Embryonic facial prominence (tissue), 1 donor: Measurements from ENCODE around the gene KLK4.

Experiments used
- DNase-seq: peaks from one replicate; pipeline ENCODE4 v3.0.0-alpha.2; 2016; ENCODE audit errors: extremely low spot score

Gene KLK4, protein sequence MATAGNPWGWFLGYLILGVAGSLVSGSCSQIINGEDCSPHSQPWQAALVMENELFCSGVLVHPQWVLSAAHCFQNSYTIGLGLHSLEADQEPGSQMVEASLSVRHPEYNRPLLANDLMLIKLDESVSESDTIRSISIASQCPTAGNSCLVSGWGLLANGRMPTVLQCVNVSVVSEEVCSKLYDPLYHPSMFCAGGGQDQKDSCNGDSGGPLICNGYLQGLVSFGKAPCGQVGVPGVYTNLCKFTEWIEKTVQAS

DNA sequence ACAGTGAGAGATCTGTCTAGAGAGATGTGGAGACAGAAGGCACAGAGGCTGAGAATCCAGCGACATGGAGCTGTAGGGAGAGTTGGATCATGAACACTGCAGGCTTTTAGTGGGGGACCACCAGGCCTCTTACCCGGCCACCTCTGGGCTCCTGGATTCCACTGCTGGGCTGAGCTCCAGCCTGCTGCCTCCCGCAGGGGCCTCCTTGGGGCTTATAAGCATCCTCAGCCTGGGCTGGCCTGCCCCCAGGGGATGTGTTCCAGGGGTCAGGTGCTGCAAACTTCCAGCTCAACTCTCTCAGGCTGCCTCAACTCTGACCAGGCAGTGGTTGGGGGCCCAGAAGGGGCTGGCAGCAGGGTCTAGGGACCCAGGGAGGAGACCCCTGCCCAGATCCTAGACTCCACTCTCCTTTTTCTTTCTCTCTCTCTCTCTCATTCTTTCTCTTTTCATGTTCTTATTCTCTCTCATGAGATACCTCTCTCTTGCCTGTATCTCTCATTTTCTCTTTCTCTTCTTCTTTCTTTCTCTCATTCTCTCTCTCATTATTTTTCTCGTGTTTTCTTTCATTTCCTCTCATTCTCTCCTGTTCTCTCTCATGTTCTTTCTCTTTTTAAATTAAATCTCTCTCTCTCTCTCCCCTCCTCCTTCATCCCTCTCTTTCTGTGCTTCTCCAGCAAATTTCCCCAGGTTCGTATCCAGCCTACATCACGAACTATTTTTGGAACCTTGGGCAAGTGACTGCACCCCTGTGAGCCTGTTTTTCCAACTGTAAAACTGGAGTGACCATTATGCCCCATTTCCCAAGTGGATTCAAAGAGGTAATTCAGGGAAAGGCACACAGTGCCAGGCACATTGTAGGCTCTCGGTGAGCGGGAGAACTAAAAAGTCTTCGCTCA lies at the start of gene KLK4:
KLK4 (minus strand) TSS at position 190 of the 896 bp plus-strand sequence. CDS start 657 bp downstream, outside the sequence.
- DNase-seq: no peak

DNA sequence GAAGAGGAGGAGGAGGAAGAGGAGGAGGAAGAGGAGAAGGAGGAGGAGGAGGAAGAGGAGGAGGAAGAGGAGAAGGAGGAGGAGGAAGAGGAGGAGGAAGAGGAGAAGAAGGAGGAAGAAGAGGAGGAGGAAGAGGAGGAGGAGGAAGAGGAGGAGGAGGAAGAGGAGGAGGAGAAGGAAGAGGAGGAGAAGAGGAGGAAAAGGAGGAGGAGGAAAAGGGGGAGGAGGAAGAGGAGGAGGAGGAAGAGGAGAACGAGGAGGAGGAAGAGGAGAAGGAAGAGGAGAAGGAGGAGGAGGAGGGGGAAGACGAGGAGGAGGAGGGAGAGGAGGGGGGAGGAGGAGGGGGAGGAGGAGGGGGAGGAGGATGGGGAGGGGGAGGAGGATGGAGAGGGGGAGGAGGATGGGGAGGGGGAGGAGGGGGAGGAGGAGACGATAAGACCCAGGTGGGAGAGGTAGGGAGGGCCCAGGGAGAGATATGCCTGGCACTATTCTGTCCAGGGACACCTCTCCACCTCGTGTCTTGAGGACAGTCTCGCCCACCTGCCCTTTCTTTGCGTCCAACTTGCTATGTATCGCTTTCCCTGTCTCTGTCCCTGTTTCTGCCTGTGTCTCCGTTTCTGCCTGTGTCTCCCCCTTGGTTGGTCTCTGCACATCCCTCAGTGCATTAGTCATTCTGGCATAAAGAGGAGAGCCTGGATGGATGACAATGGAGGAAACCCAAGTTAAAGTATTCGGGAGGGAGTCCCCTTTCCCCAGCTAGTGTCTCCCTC lies 48.7 kb upstream of the KLK4 start:
- no peak for DNase-seq

DNA sequence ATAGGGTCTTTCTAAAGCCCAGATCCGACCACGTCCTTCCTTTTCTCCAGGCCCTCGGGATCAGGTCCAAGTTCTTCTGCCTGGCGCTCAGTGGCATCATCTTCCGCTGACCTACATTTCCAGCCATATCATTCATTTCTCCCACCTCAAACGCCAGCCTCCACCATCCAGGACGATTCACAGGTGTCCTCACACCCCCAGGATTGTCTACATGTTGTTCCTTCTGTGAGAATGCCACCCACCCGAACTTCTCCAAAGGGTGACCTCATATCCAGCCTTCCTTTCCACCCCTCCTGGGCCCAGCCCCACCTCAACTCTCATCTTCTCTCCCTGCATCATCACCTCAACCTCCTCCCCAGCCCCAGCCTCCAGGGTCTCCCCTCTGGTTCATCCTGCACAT lies 46.4 kb upstream of the KLK4 start:
- DNase-seq: no peak

DNA sequence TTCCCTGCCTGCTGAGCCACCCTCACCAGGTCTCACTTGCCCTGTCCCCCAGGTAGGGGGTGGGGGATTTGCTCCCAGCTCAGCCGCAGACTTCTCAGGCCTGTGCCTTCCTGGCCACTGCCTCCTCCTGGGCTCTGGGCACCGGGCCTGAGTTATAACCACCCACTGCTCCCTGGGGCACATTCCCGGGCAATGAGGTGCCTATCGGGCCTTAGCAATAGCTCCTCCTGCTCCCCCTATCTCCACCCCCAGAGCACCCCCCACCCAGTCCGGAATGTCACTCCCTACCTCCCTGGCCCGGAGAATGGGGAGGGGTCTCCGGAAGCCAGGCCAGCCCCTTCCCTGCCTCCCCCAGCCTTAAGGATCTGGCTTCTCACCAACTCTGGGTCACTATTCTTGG lies 41.7 kb upstream of the KLK4 start, which contains the start of gene KLK5:
KLK5 (minus strand) TSS at position 129 of the 400 bp plus-strand sequence. CDS start 381 bp downstream, outside the sequence.
- no peak for DNase-seq

DNA sequence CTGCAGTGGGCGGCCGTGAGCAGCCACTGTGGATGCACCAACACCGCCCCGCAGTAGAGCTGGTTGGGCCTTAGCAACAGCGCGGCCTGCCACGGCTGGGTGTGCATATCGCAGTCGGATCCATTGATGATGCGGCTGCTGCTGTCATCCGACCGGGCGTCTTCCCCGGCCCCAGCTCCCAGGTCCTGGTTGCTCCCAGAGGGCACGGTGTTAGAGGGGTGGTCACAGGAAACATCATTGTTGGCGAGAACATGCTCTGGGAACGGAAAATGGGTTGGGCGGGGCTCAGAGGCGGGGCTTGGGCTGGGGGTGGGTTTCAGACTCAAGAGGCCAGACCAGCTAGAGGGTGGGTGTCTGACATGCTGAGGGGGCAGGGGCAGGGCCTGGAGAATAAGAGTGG lies 38.7 kb upstream of the KLK4 start:
- no peak for DNase-seq

DNA sequence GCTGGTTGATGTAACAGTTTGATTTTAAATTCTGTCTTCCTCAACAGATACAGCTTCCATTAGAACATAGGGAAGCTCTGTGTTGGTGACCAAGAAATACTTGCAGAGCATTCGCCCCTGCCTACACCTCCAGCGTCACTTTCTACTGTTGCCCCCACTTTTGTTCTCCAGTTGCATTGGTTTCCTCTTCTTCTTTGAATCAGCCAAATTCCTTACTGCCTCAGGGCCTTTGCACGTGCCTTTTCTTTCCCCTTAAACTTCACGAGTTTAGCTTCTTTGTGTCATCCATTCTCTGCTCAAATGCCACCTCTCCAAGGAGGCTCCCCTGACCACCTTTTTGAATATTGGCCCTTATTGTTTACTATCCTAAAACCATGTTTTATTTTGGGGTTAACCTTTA lies 35.9 kb upstream of the KLK4 start:
- DNase-seq: no peak

DNA sequence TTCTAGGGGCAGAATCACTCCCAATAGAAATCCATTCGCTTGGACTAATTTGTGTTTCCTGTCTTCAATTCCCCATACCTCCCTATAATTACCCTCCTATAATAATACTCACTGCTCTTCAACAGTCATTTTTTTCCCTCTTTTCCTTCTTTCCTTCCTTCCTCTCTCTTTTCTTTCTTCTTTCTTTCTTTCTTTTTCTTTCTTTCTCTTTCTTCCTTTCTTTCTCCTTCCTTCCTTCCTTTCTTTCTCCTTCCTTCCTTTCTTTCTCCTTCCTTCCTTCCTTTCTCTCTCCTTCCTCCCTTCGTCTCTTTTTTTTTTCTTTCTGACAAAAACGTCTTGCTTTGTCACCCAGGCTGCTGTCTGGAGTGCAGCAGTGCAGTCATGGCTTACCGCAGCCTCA lies 33.6 kb upstream of the KLK4 start:
- DNase-seq: no peak

DNA sequence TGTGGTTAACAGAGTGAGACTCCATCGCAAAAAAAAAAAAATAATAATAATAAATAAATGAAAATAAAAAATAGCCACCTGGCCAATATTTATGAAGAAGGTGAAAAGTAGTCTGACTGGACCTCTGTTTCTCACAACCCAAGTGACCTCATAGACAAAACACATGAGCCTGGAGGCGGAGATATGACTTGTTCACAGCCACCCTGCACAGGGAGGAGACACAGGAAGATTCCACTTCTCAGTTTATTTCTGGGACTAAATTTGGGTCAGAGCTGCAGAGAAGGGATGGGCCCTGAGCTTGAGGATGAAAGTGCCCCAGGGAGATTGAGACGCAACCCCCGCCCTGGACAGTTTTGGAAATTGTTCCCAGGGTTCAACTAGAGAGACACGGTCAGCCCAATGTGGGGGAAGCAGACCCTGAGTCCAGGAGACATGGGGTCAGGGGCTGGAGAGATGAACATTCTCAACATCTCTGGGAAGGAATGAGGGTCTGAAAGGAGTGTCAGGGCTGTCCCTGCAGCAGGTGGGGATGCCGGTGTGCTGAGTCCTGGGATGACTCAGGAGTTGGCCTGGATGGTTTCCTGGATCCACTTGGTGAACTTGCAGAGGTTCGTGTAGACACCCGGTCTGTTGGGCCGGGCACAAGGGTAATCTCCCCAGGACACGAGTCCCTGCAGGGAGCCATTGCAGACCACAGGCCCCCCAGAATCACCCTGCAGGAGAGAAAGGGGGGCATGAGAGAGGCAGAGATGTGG lies 32.1 kb upstream of the KLK4 start:
- no peak for DNase-seq

DNA sequence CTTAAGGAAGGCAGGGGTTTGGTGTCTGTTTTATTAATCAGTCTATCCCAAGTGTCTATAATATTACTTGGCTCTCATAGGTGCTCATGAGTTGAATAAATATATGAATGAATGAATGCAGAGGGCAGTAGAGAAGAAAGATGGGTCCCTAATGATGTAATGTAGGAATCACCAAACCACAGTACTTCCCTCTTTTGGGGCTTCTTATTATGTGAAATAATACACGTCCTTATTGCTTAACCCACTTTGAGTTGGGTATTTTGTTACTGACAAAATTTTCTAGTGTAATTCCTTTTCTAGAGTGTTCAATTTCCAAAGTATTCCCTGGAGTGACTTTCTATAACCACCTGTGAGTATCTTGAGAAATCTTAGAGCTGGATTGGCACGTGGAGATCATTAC lies 28.4 kb upstream of the KLK4 start:
- no peak for DNase-seq

DNA sequence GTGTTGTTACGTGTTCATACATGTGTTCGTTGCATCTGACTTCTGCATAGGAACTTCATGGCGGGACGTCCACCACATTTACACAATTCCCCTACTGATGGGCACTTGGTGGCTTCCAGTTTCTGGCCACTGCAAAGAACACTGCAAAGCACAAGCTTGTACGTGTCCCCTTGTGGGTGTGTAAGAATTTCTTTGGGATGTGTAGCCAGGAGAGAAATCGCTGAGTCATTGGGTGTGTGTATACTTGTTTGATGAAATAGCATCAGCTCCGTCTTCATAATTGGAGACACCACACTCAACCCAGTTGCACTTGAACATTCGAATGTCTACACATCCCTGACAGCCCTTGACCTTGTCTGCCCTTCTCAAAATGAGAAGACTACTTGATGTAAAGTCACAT lies 22.4 kb upstream of the KLK4 start:
- DNase-seq: no peak

DNA sequence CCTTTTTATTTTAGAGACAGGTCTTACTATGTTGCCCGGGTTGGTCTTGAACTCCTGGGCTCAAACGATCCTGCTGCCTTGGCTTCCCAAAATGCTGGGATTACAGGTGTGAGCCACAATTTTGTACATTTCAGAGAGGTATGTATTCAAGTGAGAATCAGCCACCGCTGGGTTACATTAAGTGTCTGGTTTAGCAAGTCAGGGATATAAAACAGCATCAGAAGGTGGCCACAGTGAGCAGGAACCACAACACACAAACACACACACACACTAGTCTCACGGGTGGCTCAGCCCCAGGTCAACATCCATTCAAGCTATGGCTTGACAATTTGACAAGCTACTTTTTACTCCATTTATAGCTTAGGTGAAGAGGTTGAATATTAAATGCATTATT lies 21.5 kb upstream of the KLK4 start:
- DNase-seq: no peak

DNA sequence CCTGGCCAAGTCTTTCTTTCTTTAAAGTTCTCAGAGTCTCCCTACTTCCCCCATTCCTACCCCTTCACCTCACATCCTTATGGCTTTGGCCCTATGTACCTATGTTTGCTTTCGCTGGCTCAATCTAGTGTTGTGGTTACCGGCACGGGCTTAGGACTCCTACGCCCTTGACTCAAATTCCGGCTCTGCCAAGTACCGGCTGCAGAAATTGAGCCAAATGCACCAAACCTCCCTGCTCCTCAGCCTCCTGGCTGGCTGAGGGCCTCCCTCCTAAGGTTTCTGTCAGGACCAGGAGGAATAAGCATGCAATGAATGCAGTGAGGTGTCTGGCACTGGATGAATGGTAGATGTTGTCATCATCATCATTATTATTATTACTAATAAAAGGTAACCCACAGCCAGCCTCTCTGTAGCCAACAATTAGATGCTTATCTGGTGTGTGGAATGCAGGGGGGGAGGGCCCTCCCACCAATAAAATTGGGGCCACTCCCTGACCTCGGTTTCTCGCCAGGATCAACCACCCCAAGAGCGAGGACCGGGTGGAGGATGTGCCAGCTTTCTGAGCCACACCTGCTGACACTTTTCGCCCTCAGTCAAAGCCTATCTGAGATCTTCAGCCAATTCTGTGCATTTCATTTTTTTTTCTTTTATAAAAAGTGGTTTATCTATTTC lies 21.0 kb upstream of the KLK4 start:
- no peak for DNase-seq

DNA sequence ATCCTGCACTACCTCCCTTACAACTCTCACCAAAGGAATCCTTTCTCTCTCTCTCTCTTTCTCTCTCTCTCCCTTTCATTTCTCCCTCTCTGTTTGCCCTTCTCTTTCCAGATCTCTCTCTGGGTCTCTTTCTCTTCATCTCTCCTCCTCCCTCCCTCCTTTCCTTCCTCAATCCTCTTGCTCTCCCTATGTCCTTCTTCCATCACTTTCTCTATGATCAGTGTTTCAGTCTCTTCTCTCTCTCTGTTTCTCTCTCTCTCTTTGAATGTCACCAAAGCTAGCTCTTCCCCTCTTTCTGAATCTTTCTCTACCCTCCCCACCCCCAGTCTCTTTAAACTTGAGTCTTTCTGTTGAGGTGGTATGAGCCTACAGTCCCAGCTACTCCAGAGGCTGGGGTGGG lies 19.8 kb upstream of the KLK4 start:
- DNase-seq: no peak

DNA sequence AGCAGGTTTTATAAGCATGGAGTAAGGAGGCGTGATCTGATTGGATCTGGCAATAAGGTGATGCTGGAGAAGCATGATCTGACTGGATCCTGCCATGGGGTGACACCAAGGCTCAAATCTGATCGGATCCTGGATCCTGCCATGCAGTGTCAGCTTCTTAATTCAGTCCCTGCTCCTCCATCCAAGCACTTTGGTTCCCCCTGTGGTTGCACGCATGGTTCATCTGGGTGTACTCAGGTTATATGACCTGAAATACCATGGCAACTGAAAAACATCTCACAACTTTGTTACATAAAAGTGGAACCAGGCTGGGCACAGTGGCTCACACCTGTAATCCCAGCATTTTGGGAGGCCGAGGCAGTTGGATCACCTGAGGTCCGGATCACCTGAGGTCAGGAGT lies 17.6 kb upstream of the KLK4 start:
- DNase-seq: no peak

DNA sequence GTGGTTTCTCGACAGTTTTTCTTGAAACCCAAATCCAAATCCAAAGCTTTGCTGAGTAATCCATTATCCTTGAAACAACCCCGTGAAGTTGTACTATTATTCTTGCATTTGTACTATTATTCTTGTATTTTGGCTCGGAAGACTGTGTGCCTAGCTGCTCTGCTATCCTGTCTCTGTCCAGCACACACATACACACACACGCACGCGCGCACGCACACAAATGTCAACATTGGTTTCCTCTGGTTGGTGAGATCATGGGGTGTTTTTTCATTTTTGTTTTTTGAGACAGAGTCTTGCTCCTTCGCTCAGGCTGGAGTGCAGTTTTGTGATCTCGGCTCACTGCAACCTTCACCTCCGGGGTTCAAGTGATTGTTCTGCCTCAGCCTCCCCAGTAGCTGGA lies 14.9 kb upstream of the KLK4 start:
- no peak for DNase-seq

DNA sequence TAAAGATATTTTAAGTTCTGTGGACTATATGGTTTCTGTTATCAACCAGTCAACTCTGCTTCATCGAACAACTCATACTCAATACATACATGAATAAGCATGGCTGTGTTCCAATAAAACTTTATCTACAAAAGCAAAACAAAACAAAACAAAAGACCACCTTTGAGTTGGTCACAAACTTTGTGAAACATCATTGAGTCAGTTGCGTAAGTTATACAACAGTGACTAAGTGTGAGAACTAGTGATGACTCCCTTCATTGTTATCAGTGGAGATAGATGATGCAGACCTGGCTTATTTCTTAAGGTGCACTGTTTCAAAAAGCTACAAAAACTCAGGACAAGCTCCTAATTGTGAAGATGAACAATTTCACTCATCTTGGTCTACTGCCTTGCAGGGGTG lies 14.5 kb upstream of the KLK4 start:
- DNase-seq: no peak

DNA sequence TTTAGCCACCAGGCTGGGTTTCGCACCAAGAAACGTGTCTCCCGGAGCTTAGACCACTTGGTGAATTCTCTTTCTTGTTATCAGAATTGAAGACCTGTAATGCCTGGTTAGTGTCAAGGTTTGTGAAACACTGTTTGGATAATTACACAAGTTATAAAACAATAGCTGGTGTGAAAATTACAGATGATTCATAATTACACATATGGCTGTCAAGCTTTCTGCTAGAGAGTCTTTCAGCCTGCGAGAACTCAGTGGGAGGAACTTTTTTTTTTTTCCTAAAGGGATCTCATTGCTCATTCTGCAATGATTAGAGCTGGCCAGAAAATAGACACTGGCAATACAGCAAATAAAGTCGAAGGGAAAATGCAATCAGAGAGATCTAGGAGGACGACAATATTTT lies 13.4 kb upstream of the KLK4 start:
- no peak for DNase-seq

DNA sequence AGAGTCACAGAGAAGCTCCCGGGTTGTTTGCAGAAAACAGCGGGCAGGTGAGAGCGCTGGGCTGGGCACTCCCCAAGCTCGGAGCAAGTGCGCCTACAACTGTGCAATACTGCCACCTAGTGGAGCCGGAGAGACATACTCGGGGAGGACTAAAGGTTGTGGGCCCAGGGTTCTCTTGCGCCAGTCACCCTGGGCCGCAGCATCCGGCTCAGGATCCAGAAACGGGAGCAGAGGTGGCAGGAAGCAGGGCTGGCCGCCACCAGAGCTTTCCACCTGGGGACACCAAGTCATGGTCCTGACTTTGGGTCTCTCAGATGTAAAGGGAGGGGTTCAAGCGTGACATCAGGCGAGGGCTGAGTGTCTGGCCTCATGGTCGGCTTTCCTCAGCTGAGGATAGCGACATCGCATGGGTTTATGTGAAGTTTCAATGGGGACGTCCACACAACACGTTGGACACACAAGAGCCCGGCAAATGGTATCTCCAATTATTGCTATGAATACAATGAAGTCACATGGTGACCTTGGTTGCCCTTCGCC lies 11.2 kb upstream of the KLK4 start:
- DNase-seq: peak; percentile 43

DNA sequence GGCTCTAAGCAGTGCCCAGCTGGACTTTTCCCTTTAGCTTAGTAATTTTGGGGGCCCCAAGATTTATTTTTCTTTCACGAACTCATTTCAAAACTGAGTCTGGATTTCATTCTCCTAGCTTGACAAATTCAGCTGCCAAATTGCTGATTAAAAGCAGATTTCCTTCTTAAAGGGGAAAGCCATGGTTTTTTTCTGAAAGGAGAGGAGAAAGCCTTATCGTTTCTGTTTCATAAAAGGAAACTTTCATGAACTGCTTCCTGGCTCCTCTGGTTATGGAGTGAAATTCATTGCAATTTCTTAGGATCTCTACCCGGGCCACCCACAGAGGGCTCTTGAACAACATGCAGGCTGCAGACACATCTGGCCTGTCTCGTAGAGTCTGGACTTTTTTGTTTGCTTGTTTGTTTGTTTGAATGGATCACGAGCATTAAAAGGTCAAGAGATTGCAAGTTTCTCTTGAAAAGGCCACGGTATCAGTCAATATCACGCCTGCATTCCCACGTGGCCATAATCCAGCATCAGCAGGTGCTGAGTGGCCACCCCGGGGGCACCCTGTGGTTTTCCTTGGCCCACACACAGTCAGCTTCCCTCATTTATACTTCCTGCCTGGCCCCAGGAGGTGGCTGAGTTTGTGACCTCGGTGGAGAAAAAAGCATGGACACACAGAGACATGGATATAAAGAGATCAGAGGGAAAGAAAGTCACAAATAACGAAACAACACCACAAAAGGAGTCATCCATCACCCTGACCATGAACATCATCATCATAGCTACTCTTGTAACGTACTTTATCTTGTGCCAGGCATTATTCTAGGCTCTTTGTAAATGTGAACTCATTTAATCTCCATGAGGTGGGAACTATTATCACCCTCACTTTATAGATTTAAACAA lies 10.5 kb upstream of the KLK4 start:
- peak; percentile 54 for DNase-seq

DNA sequence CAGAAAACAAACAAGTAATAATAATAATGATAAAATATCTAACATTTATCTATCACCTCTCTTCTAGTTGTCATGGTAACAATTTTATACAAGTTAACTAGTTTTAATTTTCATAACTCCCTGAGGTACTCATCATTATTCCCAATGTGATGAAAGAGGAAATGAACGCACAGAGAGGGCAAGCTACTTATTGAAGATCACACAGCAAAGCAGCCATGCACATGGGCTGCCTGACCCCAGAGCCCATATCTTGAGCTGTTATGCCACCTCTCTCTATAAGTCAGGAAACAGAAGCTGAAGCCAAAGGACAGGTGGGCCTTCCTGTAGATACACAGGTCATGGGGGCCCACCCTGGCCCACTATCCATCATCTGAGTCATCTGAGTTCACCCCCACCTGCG lies 4.9 kb upstream of the KLK4 start:
- DNase-seq: no peak
